B cell (primary cell): ENCODE data around the gene MALRD1.

Source experiments
- EZH2 ChIP-seq: IDR thresholded peaks from 2 replicates; pipeline ENCODE4 v1.6.1; 2012; ENCODE audit warnings: borderline replicate concordance, low read depth, mild to moderate bottlenecking, moderate library complexity, low read length; ENCODE audit not compliant: insufficient read depth, poor library complexity, severe bottlenecking
- TF ChIP-seq, protein P1 (sequence below): fragments of 200-600 bp; IDR thresholded peaks from one replicate; pipeline ENCODE4 v1.8.0; 2022; ENCODE audit warnings: antibody characterized with exemption, mild to moderate bottlenecking

DNA sequence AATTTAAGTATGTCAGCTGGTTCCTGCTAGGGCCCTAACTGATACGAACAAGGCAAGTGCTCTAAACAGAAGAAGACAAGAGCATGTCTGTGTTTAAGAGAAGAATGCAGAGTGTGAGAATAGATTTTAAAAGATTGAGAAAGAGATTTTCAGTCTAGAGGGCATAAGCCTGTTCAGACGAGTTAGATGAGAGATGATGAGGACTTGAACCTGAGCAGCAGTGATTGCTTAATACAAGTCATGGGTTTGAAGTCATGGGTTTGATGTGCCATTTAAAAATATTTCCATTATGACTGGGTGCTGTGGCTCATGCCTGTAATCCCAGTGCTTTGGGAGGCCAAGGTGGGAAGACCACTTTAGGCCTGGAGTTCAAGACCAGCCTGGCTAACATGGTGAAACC is 658.8 kb downstream of the MALRD1 start:
- TF ChIP-seq, protein P1, sequence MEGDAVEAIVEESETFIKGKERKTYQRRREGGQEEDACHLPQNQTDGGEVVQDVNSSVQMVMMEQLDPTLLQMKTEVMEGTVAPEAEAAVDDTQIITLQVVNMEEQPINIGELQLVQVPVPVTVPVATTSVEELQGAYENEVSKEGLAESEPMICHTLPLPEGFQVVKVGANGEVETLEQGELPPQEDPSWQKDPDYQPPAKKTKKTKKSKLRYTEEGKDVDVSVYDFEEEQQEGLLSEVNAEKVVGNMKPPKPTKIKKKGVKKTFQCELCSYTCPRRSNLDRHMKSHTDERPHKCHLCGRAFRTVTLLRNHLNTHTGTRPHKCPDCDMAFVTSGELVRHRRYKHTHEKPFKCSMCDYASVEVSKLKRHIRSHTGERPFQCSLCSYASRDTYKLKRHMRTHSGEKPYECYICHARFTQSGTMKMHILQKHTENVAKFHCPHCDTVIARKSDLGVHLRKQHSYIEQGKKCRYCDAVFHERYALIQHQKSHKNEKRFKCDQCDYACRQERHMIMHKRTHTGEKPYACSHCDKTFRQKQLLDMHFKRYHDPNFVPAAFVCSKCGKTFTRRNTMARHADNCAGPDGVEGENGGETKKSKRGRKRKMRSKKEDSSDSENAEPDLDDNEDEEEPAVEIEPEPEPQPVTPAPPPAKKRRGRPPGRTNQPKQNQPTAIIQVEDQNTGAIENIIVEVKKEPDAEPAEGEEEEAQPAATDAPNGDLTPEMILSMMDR = no peak
- no peak for TF ChIP-seq EZH2
